Measurements from ENCODE around the gene TGFB1.

- TF ChIP-seq CTCF (optimal IDR thresholded peaks at IDR 0.05 in 1 of 3, IDR thresholded peaks at IDR 0.05 in 1 of 3, conservative IDR thresholded peaks at IDR 0.05 in 1 of 3; ENCODE audit: extremely low read depth in 1 of 3, insufficient read depth in 2 of 3, low read length in 3 of 3) (no peak), EZH2 (IDR thresholded peaks at IDR 0.05; ENCODE audit: low read length) (no peak)
Observed at GRCh38 chr19:41373993-41374392, 20.3 kb upstream of the TGFB1 start.
